B cell (primary cell): Measurements from ENCODE around the gene FARP1.

Source experiments
- EZH2 ChIP-seq: IDR thresholded peaks from 2 replicates; pipeline ENCODE4 v1.6.1; 2012; ENCODE audit warnings: borderline replicate concordance, low read depth, mild to moderate bottlenecking, moderate library complexity, low read length; ENCODE audit not compliant: insufficient read depth, poor library complexity, severe bottlenecking
- TF ChIP-seq, protein P1 (sequence below): fragments of 200-600 bp; IDR thresholded peaks from one replicate; pipeline ENCODE4 v1.8.0; 2022; ENCODE audit warnings: antibody characterized with exemption, mild to moderate bottlenecking

DNA sequence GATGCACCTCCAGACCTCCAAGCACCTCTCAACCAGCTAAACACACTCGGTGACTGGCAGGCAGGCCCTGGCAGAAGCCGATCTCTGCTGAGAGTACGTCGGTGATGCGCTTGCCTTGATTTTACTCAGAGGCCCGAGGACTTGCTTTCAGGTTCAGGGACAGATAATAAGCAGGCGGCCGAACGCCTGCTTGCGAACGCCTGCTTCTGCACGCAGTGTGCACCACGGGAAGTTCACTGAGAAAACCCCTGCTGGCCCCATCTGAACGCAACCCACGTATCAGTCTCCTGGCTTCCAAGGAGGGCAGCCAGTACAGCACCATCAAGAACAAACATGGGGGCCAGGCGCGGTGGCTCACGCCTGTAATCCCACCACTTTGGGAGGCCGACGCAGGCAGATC, 326.0 kb downstream of the FARP1 start:
- no peak for TF ChIP-seq EZH2
- TF ChIP-seq, protein P1, sequence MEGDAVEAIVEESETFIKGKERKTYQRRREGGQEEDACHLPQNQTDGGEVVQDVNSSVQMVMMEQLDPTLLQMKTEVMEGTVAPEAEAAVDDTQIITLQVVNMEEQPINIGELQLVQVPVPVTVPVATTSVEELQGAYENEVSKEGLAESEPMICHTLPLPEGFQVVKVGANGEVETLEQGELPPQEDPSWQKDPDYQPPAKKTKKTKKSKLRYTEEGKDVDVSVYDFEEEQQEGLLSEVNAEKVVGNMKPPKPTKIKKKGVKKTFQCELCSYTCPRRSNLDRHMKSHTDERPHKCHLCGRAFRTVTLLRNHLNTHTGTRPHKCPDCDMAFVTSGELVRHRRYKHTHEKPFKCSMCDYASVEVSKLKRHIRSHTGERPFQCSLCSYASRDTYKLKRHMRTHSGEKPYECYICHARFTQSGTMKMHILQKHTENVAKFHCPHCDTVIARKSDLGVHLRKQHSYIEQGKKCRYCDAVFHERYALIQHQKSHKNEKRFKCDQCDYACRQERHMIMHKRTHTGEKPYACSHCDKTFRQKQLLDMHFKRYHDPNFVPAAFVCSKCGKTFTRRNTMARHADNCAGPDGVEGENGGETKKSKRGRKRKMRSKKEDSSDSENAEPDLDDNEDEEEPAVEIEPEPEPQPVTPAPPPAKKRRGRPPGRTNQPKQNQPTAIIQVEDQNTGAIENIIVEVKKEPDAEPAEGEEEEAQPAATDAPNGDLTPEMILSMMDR: no peak
